Mononuclear cell (primary cell): ENCODE results near the gene SLC22A4. TPM values are rescaled to one million over a fixed set of nuclear protein-coding genes. Genes with fewer than 3 reads are reported as not detected.

Experiments
- H3K27me3 ChIP-seq: 2 replicates; pipeline ENCODE4 v1.6.0; 2011; ENCODE audit warnings: low read length, control low read depth; ENCODE audit not compliant: insufficient read depth
- H3K4me1 ChIP-seq: 2 replicates; pipeline ENCODE4 v1.5.1; 2011; ENCODE audit warnings: mild to moderate bottlenecking, low read length, control low read depth; ENCODE audit not compliant: insufficient read depth
- H3K4me3 ChIP-seq: 2 replicates; pipeline ENCODE4 v1.5.1; 2011; ENCODE audit warnings: mild to moderate bottlenecking, low read length, moderate library complexity
- H3K9me3 ChIP-seq: 2 replicates; pipeline ENCODE4 v1.5.1; 2011; ENCODE audit warnings: low read depth, mild to moderate bottlenecking, control low read depth, low read length
- total RNA-seq: library from RNA; depleted of rRNA; stranded (reverse); fragments of >200 nt; gene quantifications from one replicate; pipeline ENCODE4 v1.2.3, GENCODE V29; 2012

The SLC22A4 gene
- total RNA-seq, 1 donor = 2.2 TPM

DNA sequence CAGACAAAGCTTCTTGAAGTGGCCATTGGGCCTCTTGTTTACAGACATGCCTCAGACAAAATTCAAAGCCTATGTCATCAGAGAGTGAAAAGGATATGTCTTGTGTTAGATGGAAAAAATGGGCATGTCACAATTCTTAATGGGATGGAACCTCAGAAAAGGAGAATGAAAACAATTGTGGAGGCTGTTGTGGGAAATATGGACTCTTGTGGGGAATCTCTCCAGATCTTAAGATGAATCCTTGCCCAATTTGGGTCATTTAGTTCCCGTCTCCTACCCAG, 94.8 kb downstream of the SLC22A4 start:
- Histone ChIP-seq H3K4me1 (peaks cover 43% of the 10 kb centered on the region), H3K27me3 (no peaks in the 10 kb centered on the region), H3K9me3 (no peaks in the 10 kb centered on the region), H3K4me3 (no peak overlapping the region)

DNA sequence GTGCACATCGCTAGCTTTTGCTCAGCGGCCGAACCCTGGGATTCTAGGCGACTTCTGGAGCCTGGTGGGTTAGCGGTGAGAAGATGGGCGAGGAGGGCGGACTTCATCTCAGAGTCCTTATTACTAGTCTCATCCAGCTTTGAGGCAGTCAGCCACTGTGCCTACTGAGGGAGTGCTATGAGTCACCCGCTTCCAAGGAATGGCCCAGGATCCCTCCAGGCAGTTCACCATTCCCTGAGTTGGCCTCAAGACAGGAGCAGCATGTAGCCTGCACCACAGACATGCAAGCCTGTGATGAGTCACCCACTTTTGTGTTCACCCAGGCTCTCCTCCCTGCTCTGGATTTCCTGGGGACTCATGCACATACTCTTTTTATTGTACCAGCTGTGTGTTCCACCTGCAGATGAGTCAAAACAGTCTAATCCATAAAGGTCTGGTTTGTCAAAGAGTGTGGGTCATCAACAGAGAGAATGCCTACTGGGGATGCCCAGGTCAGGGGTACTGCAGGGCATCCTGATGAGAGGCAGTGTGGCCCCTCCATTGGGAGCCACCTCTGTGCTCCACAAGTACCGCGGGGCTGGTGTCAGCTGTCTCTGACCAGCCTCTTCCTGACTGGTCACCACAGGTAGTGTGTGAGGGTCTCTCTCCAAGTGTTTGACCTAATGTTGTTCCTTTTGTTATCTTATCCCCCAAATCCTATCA, 95.5 kb downstream of the SLC22A4 start:
- Histone ChIP-seq H3K27me3 (no peaks in the 10 kb centered on the region), H3K9me3 (no peaks in the 10 kb centered on the region), H3K4me1 (peaks cover 43% of the 10 kb centered on the region)

GRCh38 chr5:132391247-132391646, 97.1 kb downstream of the SLC22A4 start:
- Histone ChIP-seq H3K27me3 (no peaks in the 10 kb centered on the region), H3K9me3 (no peaks in the 10 kb centered on the region), H3K4me1 (peaks cover 37% of the 10 kb centered on the region), H3K4me3 (no peak overlapping the region)

More for the DNA sequence above, 95.5 kb downstream of the SLC22A4 start:
- no peak overlapping the region for H3K4me3 ChIP-seq

GRCh38 chr5:132391870-132392269, 97.7 kb downstream of the SLC22A4 start:
- H3K4me1 ChIP-seq = peaks cover 35% of the 10 kb centered on the region
- H3K4me3 ChIP-seq = no peak overlapping the region
- no peaks in the 10 kb centered on the region for H3K9me3 ChIP-seq
- H3K27me3 ChIP-seq = no peaks in the 10 kb centered on the region

- Histone ChIP-seq H3K9me3 (no peaks in the 10 kb centered on the region), H3K4me1 (peaks cover 33% of the 10 kb centered on the region), H3K27me3 (no peaks in the 10 kb centered on the region), H3K4me3 (no peak overlapping the region)
These were observed 98.2 kb downstream of the SLC22A4 start for GRCh38 chr5:132392411-132392810.

DNA sequence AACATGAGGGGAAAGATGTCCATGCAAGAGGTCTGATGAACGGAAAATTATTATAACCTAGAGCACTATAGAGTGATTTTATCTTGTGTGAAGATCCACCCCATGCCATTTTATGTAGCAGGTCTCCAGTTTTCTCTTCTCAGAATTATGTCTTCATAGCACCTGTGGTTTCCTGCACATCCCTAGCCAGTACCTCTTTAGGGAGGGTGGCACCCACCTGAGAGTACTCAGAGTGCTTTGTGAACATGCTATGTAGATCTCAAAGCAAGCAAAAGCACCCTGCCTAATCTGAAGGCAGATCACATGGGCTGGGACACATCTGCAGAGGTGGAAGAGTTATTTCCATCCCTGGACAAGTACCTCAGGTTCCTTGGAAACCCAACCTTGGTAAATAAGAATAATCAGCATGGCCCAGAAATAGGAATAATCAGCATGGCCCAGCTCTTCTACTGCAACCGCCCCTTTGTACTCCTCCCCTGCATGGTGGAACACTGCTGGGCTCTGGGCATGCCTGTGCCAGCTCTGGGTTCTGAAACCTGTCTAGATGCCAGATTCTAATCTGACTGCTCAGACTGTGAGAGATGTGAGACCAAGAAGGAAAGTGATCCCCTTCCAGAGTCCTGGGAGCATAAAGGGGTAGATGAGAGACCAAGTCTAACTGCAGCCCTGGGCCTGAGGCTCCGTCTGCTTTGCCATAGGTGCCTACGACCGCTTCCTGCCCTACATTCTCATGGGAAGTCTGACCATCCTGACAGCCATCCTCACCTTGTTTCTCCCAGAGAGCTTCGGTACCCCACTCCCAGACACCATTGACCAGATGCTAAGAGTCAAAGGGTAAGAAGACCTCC, 99.0 kb downstream of the SLC22A4 start:
- no peak overlapping the region for H3K4me3 ChIP-seq
- peaks cover 33% of the 10 kb centered on the region for H3K4me1 ChIP-seq
- H3K9me3 ChIP-seq = no peaks in the 10 kb centered on the region
- H3K27me3 ChIP-seq = no peaks in the 10 kb centered on the region

Other genes with a start within 250 kb of the SLC22A4 start
- not detected for gene IL3, start 233.7 kb upstream of the SLC22A4 start, total RNA-seq
- 3.5 TPM for gene CSF2, start 220.6 kb upstream of the SLC22A4 start, total RNA-seq
- gene P4HA2, start 66.5 kb upstream of the SLC22A4 start, total RNA-seq = 0.31 TPM
- not detected for gene PDLIM4, start 36.7 kb upstream of the SLC22A4 start, total RNA-seq
- 2.2 TPM for gene SLC22A5, start 75.3 kb downstream of the SLC22A4 start, total RNA-seq
- gene IRF1, start 196.4 kb downstream of the SLC22A4 start, total RNA-seq = 655 TPM
- not detected for gene IL5, start 249.1 kb downstream of the SLC22A4 start, total RNA-seq